Neural crest cell (in vitro differentiated cells): ENCODE data around the gene DUSP16. TPM values are rescaled to one million over a fixed set of nuclear protein-coding genes. Genes with fewer than 3 reads are reported as not detected.

Experiments
- DNase-seq: peaks from one replicate; pipeline ENCODE4 v3.0.0; 2021; ENCODE audit warnings: low read depth, mixed read lengths, low spot score
- H3K27ac Mint-ChIP-seq: one replicate; pipeline ENCODE4 v1.8.0; 2021; ENCODE audit warnings: mild to moderate bottlenecking, mixed read lengths; ENCODE audit not compliant: unreplicated experiment
- H3K27me3 Mint-ChIP-seq: 2 replicates; pipeline ENCODE4 v1.8.0; 2021; ENCODE audit warnings: low read depth, mild to moderate bottlenecking, mixed read lengths
- H3K36me3 Mint-ChIP-seq: 2 replicates; pipeline ENCODE4 v1.8.0; 2021; ENCODE audit warnings: low read depth, mild to moderate bottlenecking, mixed read lengths
- H3K4me1 Mint-ChIP-seq: 2 replicates; pipeline ENCODE4 v1.8.0; 2021; ENCODE audit warnings: mixed read lengths
- H3K4me3 Mint-ChIP-seq: one replicate; pipeline ENCODE4 v1.8.0; 2021; ENCODE audit warnings: mild to moderate bottlenecking, mixed read lengths
- H3K9me3 Mint-ChIP-seq: 2 replicates; pipeline ENCODE4 v1.8.0; 2021; ENCODE audit warnings: mixed read lengths
- total RNA-seq: library from RNA; stranded (reverse); gene quantifications from 2 replicates; pipeline ENCODE4 v1.2.1, GENCODE V29; 2021
- TF ChIP-seq, protein P1 (sequence below): fragments of 200-600 bp; sonication (generic); conservative IDR thresholded peaks from 2 replicates; pipeline ENCODE4 v1.5.0; 2021; ENCODE audit warnings: antibody characterized with exemption, mild to moderate bottlenecking

The DUSP16 gene
- total RNA-seq, 1 donor from 2014 or later, result 30.8 TPM

DNA sequence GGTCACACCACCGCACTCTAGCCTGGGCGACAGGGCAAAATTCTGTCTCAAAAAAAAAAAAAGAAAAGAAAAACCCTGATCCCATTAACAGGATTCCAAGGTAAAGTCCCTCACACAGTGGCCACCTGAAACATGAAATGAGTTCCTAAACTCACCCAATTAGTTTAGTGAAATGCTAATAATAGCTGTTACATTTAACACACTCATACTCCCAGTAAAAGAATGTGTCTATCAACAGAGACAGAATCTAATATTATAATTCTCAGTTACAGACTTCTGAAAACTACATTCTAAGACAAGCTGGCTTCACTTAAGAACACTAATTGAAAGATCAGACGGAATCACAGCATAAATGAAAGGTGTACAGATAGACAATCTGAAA, 44.2 kb downstream of the DUSP16 start:
- Mint-ChIP-seq H3K4me1 (peaks cover 52% of the 10 kb centered on the region), H3K4me3 (peak overlapping the region; percentile 54)
- no peak for DNase-seq

DNA sequence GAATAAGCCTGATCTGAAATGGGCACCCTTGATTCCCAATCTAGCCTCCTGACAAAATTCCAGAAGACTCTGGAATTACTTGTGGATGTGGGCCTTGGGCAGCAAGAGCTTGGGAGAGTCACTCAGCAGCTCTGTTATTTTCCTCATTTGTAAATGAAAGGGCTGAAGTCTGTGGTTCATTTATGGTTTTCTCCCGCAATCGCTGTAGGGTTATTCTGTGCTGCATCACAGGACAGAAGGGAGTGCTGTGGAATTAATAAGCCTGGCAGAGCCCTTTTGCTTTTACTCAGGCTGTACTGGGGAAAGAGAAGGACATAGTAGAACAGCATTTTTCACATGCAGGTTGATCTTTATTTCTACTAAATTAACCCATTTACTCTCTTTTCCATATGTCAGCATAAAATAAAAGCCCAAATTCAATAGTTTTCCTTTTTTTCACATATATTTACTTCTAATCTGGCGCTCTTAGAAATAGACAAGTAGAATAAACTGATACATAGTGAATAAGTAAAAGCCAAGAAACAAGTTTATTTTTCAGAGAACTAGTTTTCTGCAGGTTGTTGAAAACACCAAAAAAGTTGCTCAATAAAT, 49.2 kb downstream of the DUSP16 start:
- TF ChIP-seq, protein P1, sequence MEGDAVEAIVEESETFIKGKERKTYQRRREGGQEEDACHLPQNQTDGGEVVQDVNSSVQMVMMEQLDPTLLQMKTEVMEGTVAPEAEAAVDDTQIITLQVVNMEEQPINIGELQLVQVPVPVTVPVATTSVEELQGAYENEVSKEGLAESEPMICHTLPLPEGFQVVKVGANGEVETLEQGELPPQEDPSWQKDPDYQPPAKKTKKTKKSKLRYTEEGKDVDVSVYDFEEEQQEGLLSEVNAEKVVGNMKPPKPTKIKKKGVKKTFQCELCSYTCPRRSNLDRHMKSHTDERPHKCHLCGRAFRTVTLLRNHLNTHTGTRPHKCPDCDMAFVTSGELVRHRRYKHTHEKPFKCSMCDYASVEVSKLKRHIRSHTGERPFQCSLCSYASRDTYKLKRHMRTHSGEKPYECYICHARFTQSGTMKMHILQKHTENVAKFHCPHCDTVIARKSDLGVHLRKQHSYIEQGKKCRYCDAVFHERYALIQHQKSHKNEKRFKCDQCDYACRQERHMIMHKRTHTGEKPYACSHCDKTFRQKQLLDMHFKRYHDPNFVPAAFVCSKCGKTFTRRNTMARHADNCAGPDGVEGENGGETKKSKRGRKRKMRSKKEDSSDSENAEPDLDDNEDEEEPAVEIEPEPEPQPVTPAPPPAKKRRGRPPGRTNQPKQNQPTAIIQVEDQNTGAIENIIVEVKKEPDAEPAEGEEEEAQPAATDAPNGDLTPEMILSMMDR, result no peak
- DNase-seq, result no peak
- Mint-ChIP-seq H3K36me3 (peaks cover 6% of the 10 kb centered on the region), H3K4me1 (peaks cover 16% of the 10 kb centered on the region), H3K9me3 (no peaks in the 10 kb centered on the region), H3K27ac (no peak overlapping the region), H3K4me3 (no peak overlapping the region), H3K27me3 (no peaks in the 10 kb centered on the region)

More for the DNA sequence above, 44.2 kb downstream of the DUSP16 start:
- TF ChIP-seq, protein P1, result no peak
- H3K27me3 Mint-ChIP-seq, result no peaks in the 10 kb centered on the region
- peaks cover 6% of the 10 kb centered on the region for H3K36me3 Mint-ChIP-seq
- no peaks in the 10 kb centered on the region for H3K9me3 Mint-ChIP-seq
- H3K27ac Mint-ChIP-seq, result peak overlapping the region; percentile 7

DNA sequence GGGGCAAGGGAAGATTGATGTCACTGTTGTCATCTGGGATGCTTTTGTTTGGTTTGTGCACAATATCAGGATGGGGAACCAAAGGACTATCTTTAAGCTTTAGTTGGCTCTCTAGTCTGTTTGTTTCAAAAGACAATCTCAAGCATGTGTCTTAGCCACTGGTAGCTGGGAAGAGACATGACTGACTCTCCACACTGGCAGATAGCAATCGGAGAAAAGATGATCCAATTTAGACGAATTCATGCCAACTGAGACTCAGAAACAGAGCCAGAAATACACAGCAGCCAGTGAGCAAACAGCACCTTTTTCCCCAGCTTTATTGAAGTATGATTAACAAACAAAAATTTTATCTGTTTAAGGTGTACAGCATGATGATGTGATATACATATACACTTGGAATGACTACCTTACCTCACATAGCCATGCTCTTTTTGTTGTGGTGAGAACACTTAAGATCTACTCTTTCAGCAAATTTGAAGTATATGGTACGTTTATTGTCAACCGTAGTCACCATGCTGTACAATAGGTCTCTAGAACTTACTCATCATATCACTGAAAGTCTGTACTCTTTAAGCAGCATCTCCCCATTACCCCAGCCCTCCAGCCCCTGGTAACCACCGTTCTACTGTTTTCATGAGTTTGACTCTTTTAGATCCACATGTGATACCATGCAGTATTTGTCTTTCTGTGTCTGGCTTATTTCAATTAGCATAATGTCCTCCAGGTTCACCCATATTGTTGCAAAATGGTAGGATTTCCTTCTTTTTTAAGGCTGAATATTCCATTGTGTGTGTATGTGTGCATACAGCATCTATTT, 50.6 kb downstream of the DUSP16 start:
- TF ChIP-seq, protein P1, result no peak
- no peak for DNase-seq
- Mint-ChIP-seq H3K4me3 (no peak overlapping the region), H3K4me1 (peaks cover 15% of the 10 kb centered on the region), H3K9me3 (no peaks in the 10 kb centered on the region), H3K27ac (no peak overlapping the region), H3K36me3 (peaks cover 3% of the 10 kb centered on the region), H3K27me3 (no peaks in the 10 kb centered on the region)

DNA sequence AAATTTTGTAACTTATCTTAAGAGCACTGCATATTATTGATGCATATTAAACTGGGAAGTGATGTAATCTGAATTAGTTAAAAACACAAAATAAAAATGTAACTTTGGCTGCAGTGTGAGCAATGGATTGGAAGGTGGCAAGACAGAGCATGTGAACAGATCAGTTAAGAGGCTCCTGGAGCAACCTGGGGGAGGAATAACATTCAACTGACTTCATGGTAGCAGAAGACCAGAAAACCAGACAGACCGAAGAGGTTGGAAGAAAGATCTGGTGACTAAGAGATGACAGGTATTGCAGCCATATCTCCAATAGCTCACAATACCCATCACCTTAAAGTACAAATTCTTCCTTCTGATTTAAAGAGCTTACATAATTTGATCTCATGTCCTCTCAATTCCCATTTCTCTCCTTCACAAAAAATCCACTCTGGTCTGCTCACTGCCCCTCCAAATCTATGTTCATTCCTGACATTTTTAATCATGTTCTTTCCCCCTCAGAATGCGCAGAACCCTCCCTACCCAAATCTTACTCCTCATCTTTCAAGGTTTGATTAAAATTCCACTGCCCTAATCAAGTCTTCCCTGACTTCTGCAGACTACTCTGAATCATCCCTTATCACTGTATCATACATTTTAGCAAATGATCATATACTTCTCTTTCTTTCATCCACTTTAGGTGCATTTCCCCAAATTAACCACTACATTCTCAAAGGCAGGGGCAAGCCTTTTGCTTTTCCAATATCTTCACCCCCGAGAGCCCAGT, 51.5 kb downstream of the DUSP16 start:
- no peak for DNase-seq
- Mint-ChIP-seq H3K27ac (no peak overlapping the region), H3K4me1 (peaks cover 24% of the 10 kb centered on the region), H3K4me3 (no peak overlapping the region), H3K27me3 (no peaks in the 10 kb centered on the region), H3K9me3 (no peaks in the 10 kb centered on the region), H3K36me3 (no peaks in the 10 kb centered on the region)
- TF ChIP-seq, protein P1, result no peak

DNA sequence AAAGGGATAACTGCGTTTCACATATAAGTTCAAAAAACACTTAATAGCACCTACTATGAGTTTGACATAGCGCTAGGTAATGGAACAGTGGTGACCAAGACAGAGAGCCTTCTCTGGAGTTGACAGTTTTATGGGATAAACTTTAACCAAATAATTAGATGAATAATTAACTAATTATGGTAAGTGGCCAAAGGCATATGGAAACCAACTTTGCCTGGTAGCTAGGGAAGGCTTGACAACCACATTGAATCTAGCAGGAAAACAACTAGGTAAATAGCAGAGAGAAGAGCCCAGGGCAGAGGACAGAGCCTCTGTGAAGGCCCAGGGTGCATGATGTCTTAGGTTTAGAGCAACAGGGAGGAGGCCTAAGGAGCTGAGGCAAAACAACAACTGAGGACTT, 52.1 kb downstream of the DUSP16 start:
- no peak for DNase-seq
- no peak overlapping the region for H3K27ac Mint-ChIP-seq
- H3K36me3 Mint-ChIP-seq, result no peaks in the 10 kb centered on the region
- peaks cover 31% of the 10 kb centered on the region for H3K4me1 Mint-ChIP-seq
- H3K4me3 Mint-ChIP-seq, result no peak overlapping the region
- H3K9me3 Mint-ChIP-seq, result no peaks in the 10 kb centered on the region
- no peaks in the 10 kb centered on the region for H3K27me3 Mint-ChIP-seq
- TF ChIP-seq, protein P1, result no peak
